IMR-90 (cell line): ENCODE measurements around the gene PFDN6. TPM values are rescaled to one million over a fixed set of nuclear protein-coding genes. Genes with fewer than 3 reads are reported as not detected.

Source experiments
- ATAC-seq: fragments of 200-7000 bp; cut with Tn5 transposase; 2 replicates; pipeline ENCODE4 v1.9.1; 2020; ENCODE audit warnings: low read depth, mild to moderate bottlenecking, moderate library complexity
- BruUV-seq: library from RNA; stranded (reverse); fragments of 400-500 nt; replicated peaks from 2 replicates; lab custom pipeline; 2021; lab: Mats Ljungman, UMichigan
- CTCF ChIA-PET: fragments of 300-600 bp; formaldehyde crosslinking; extraction: SDS; loops from one replicate; lab custom pipeline; 2021; ENCODE audit warnings: antibody characterized with exemption; lab: Yijun Ruan, JAX
- POLR2A ChIA-PET: fragments of 300-600 bp; sonication (Branson Sonifier 250); formaldehyde crosslinking; loops from one replicate; lab custom pipeline; 2022; ENCODE audit warnings: antibody characterized with exemption; ENCODE audit not compliant: unreplicated experiment; lab: Charles Lee
- DNase-seq: peaks from one replicate; pipeline ENCODE4 v3.0.0; 2013
- H2AFZ ChIP-seq: replicated peaks from 2 replicates; pipeline ENCODE3; 2013; ENCODE audit warnings: low read length, mild to moderate bottlenecking; ENCODE audit not compliant: poor library complexity
- H2AK5ac ChIP-seq: 2 replicates; pipeline ENCODE4 v1.6.1; 2013; ENCODE audit warnings: low read depth, low read length, inconsistent platforms
- H2AK9ac ChIP-seq: replicated peaks from 2 replicates; pipeline ENCODE3; 2013; ENCODE audit warnings: mild to moderate bottlenecking, low read depth, low read length, moderate library complexity; ENCODE audit not compliant: poor library complexity
- H2BK120ac ChIP-seq: 2 replicates; pipeline ENCODE4 v1.6.1; 2013; ENCODE audit warnings: low read depth, low read length, inconsistent platforms
- H2BK15ac ChIP-seq: 3 replicates; pipeline ENCODE4 v1.6.1; 2013; ENCODE audit warnings: low read depth, low read length, inconsistent platforms
- H2BK20ac ChIP-seq: 2 replicates; pipeline ENCODE4 v1.6.1; 2013; ENCODE audit warnings: low read depth, mild to moderate bottlenecking, inconsistent platforms, low read length, moderate library complexity
- H2BK5ac ChIP-seq: 2 replicates; pipeline ENCODE4 v1.6.1; 2013; ENCODE audit warnings: mild to moderate bottlenecking, low read depth, low read length, inconsistent platforms; ENCODE audit not compliant: poor library complexity, severe bottlenecking
- H3K14ac ChIP-seq: replicated peaks from 2 replicates; pipeline ENCODE4 v1.6.1; 2013; ENCODE audit warnings: low read depth, low read length, inconsistent platforms
- H3K18ac ChIP-seq: 2 replicates; pipeline ENCODE4 v1.6.1; 2013; ENCODE audit warnings: low read depth, low read length, control low read depth
- H3K23ac ChIP-seq: 2 replicates; pipeline ENCODE4 v1.6.1; 2013; ENCODE audit warnings: low read depth, low read length, inconsistent platforms
- H3K27ac ChIP-seq: 2 replicates; pipeline ENCODE4 v1.5.1; 2013; ENCODE audit warnings: mild to moderate bottlenecking, control low read depth, low read length; ENCODE audit not compliant: insufficient read depth
- H3K27me3 ChIP-seq: 2 replicates; pipeline ENCODE4 v1.6.1; 2013; ENCODE audit warnings: low read length; ENCODE audit not compliant: control insufficient read depth, insufficient read depth
- H3K36me3 ChIP-seq: 2 replicates; pipeline ENCODE4 v1.6.1; 2013; ENCODE audit warnings: low read length, mixed read lengths; ENCODE audit not compliant: control insufficient read depth, insufficient read depth
- H3K4ac ChIP-seq: 2 replicates; pipeline ENCODE4 v1.6.1; 2013; ENCODE audit warnings: low read depth, low read length, inconsistent platforms
- H3K4me1 ChIP-seq: 2 replicates; pipeline ENCODE4 v1.6.1; 2013; ENCODE audit warnings: low read length, mixed read lengths; ENCODE audit not compliant: control insufficient read depth, insufficient read depth
- H3K4me2 ChIP-seq: 2 replicates; pipeline ENCODE4 v1.6.1; 2013; ENCODE audit warnings: low read depth, mild to moderate bottlenecking, control low read depth, low read length, moderate library complexity
- H3K4me3 ChIP-seq: 2 replicates; pipeline ENCODE4 v1.5.1; 2013; ENCODE audit warnings: low read depth, mild to moderate bottlenecking, control low read depth, low read length, moderate library complexity; ENCODE audit not compliant: insufficient read depth
- H3K56ac ChIP-seq: 2 replicates; pipeline ENCODE4 v1.6.1; 2013; ENCODE audit warnings: low read length, inconsistent platforms; ENCODE audit not compliant: insufficient read depth; ENCODE audit errors: extremely low read depth
- H3K79me1 ChIP-seq, 2 experiments: 2 replicates each; pipeline ENCODE4 v1.6.1; 2013; ENCODE audit warnings: low read length in 2 of 2, inconsistent platforms in 1 of 2, low read depth in 1 of 2
- H3K9ac ChIP-seq: 2 replicates; pipeline ENCODE4 v1.6.1; 2013; ENCODE audit warnings: low read depth, low read length, control low read depth
- H3K9me1 ChIP-seq: 2 replicates; pipeline ENCODE4 v1.6.1; 2013; ENCODE audit warnings: low read length, inconsistent platforms; ENCODE audit not compliant: insufficient read depth
- H3K9me3 ChIP-seq: 2 replicates; pipeline ENCODE4 v1.6.1; 2013; ENCODE audit warnings: low read length; ENCODE audit not compliant: control insufficient read depth, insufficient read depth
- H4K20me1 ChIP-seq: 2 replicates; pipeline ENCODE4 v1.6.1; 2013; ENCODE audit warnings: low read length, inconsistent platforms; ENCODE audit not compliant: insufficient read depth
- H4K5ac ChIP-seq: 2 replicates; pipeline ENCODE4 v1.6.1; 2013; ENCODE audit warnings: mild to moderate bottlenecking, low read depth, low read length, control low read depth
- H4K8ac ChIP-seq, 2 experiments: 2 replicates each; pipeline ENCODE4 v1.6.1; 2013; ENCODE audit warnings: low read depth in 2 of 2, low read length in 2 of 2, control low read depth in 1 of 2, inconsistent platforms in 1 of 2
- H4K91ac ChIP-seq: 2 replicates; pipeline ENCODE4 v1.6.1; 2013; ENCODE audit warnings: low read depth, low read length, inconsistent platforms; ENCODE audit not compliant: insufficient read depth
- CEBPB ChIP-seq: IDR thresholded peaks from 2 replicates; pipeline ENCODE4 v1.6.1; 2012; ENCODE audit warnings: low read depth, low read length, improper control_type of control experiment
- MAFK ChIP-seq: IDR thresholded peaks from 2 replicates; pipeline ENCODE4 v1.6.1; 2012; ENCODE audit warnings: low read depth, low read length, improper control_type of control experiment
- MAZ ChIP-seq: IDR thresholded peaks from 2 replicates; pipeline ENCODE4 v1.6.1; 2012; ENCODE audit warnings: low read depth, mild to moderate bottlenecking, low read length, improper control_type of control experiment, moderate library complexity, borderline replicate concordance
- MXI1 ChIP-seq: IDR thresholded peaks from 2 replicates; pipeline ENCODE4 v1.6.1; 2012; ENCODE audit warnings: low read depth, mild to moderate bottlenecking, low read length, moderate library complexity, borderline replicate concordance
- NFE2L2 ChIP-seq: fragments of 150-350 bp; IDR thresholded peaks from 2 replicates; pipeline ENCODE4 v1.6.1; 2016; ENCODE audit warnings: low read depth, mild to moderate bottlenecking, low read length
- RAD21 ChIP-seq: IDR thresholded peaks from 2 replicates; pipeline ENCODE4 v1.6.1; 2012; ENCODE audit warnings: low read length, improper control_type of control experiment
- SMC3 ChIP-seq: fragments of 150-350 bp; IDR thresholded peaks from 2 replicates; pipeline ENCODE4 v1.6.1; 2016; ENCODE audit warnings: low read depth, mild to moderate bottlenecking, antibody characterized with exemption, low read length, moderate library complexity
- USF2 ChIP-seq: fragments of 150-350 bp; IDR thresholded peaks from 2 replicates; pipeline ENCODE4 v1.6.1; 2017; ENCODE audit warnings: mild to moderate bottlenecking, antibody characterized with exemption, low read length, low read depth
- WGBS, 2 experiments: methylation state at CpG; one replicate each; pipeline versions ENCODE4 v1.1.5 to v1.1.7; 2013; ENCODE audit warnings: missing lambda C conversion rate in 2 of 2; ENCODE audit not compliant: insufficient read length in 1 of 2; ENCODE audit errors: extremely low coverage in 2 of 2; 5-methylcytosine and 5-hydroxymethylcytosine counted together
- dilution Hi-C: fragments of 300-500 bp; cut with HindIII; formaldehyde crosslinking; loops from one replicate; pipeline ENCODE4 v1.14.3; 2018; ENCODE audit warnings: low sequenced_read_pairs; ENCODE audit not compliant: unreplicated experiment
- in situ Hi-C: fragments of 300-500 bp; cut with MboI; formaldehyde crosslinking; loops from 3 replicates; pipeline ENCODE4 v1.14.3; 2019; ENCODE audit warnings: low sequenced_read_pairs, inconsistent platforms, mixed read lengths
- intact Hi-C: fragments of 100-400 bp; cut with micrococcal nuclease; formaldehyde crosslinking; loops from 2 replicates; pipeline ENCODE4 v1.10.0; 2022
- polyA plus RNA-seq, 3 experiments: library from polyadenylated mRNA; depleted of rRNA; stranded (reverse); fragments of >200 nt; gene quantifications; 2 replicates each; pipeline ENCODE4 v1.2.3, GENCODE V29; 2012; ENCODE audit warnings: low replicate concordance in 1 of 3
- total RNA-seq: library from RNA; depleted of rRNA; stranded (reverse); fragments of >200 nt; gene quantifications from 2 replicates; pipeline ENCODE4 v1.2.3, GENCODE V29; 2012

Gene PFDN6
- total and polyA plus RNA-seq, 2 of the 4 experiments (the other 2 are of a cell fraction): 24.4 to 92.1 TPM

DNA sequence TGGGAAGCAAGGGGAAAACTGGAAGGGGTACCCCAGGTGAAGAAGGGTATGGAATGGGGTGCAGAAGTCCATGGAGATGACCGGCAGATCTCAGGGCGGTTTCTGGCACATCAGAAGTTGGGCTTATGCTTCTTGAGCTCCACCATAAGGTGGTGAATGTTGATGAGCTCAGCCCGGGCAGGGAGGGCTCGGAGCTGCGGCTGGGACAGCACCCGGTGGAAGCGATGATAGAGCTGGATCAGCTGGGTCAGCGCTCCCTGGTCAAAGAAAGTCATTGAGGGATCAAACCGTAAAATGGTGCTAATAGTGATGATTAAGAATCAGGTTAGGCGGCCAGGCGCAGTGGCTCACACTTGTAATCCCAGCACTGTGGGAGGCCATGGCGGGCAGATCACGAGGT is 38.7 kb upstream of the PFDN6 start:
- H2BK120ac ChIP-seq: peak overlapping the region; percentile 29
- DNase-seq: no peak
- H3K4me2 ChIP-seq: peak overlapping the region; percentile 40
- CTCF ChIA-PET: interaction anchor here (0.5 to 0.6 kb wide), 2 partner anchors 12 to 46 kb away, joined by 3 read pairs; no protein-coding TSS in a partner anchor
- peak overlapping the region; percentile 68 for H3K27ac ChIP-seq
- peak overlapping the region; percentile 50; the same call in 1 of the 2 replicates for H4K91ac ChIP-seq
- no peak overlapping the region for H4K5ac ChIP-seq
- peaks cover 3 to 35% of the 10 kb centered on the region in 2 experiments; a peak in 3 of 4 replicates for H3K79me1 ChIP-seq
- no peak overlapping the region for H2AFZ ChIP-seq
- no TSS peak for BruUV-seq
- WGBS, 2 experiments: 93% methylated on average over 7 of the region's 13 CpGs; no CpG with 5 or more reads in 1 of the 2 experiments
- H3K4me3 ChIP-seq: no peak overlapping the region
- H3K9me3 ChIP-seq: no peaks in the 10 kb centered on the region
- TF ChIP-seq USF2 (no peak), NFE2L2 (no peak), MXI1 (no peak), SMC3 (no peak), CEBPB (no peak), MAZ (no peak), RAD21 (no peak), MAFK (no peak)
- H2AK9ac ChIP-seq: no peak overlapping the region
- in situ Hi-C loops: no loop called here
- no peak overlapping the region; the same call in 1 of the 2 replicates for H3K14ac ChIP-seq
- H3K9me1 ChIP-seq: peaks cover 11% of the 10 kb centered on the region
- no peak overlapping the region for H3K18ac ChIP-seq
- ATAC-seq: no peak
- peak overlapping the region; percentile 61; the same call in 1 of the 2 replicates for H2AK5ac ChIP-seq
- H3K36me3 ChIP-seq: peaks cover 10% of the 10 kb centered on the region; the same call in 1 of the 2 replicates
- peaks cover 3% of the 10 kb centered on the region; the same call in 1 of the 2 replicates for H4K20me1 ChIP-seq
- 0 out of 2 replicates have a peak overlapping the region, but pooled peaks have one; percentile 16 for H3K56ac ChIP-seq
- peak overlapping the region; percentile 51 for H3K4ac ChIP-seq
- H2BK5ac ChIP-seq: peak overlapping the region; percentile 69
- intact Hi-C loops: no loop called here
- H3K9ac ChIP-seq: 0 out of 2 replicates have a peak overlapping the region, but pooled peaks have one; percentile 3
- H3K27me3 ChIP-seq: no peaks in the 10 kb centered on the region
- peak overlapping the region; percentile 46; the same call in 1 of the 2 replicates for H3K23ac ChIP-seq
- H2BK15ac ChIP-seq: no peak overlapping the region
- POLR2A ChIA-PET: interaction anchor here (1.0 kb wide), 2 partner anchors 19 to 21 kb away, joined by 4 to 7 read pairs; partner anchors contain the start of genes RPS18 and VPS52
- H3K4me1 ChIP-seq: peaks cover 12% of the 10 kb centered on the region
- dilution Hi-C loops: no loop called here
- peak overlapping the region in 1 of 2 experiments; percentile 37; a peak in 1 of 4 replicates for H4K8ac ChIP-seq
- H2BK20ac ChIP-seq: peak overlapping the region; percentile 37; the same call in 1 of the 2 replicates
